Spleen (tissue), 7 donors: Measurements from ENCODE around the gene RAPSN.

Experiments used
- POLR2A ChIP-seq, 3 donors: fragments of 450-650 bp; IDR thresholded peaks; one replicate each; pipeline ENCODE4 v1.5.1; 2017; ENCODE audit warnings: antibody characterized with exemption in 3 of 3, mild to moderate bottlenecking in 1 of 3
- POLR2AphosphoS5 ChIP-seq, 3 donors: sonication (generic); formaldehyde crosslinking; IDR thresholded peaks; one replicate each; pipeline ENCODE4 v1.5.1; 2017; ENCODE audit warnings: antibody characterized with exemption in 3 of 3
- TF ChIP-seq, protein P1 (sequence below), 11 experiments: fragments of 200-600 bp in 7 of 11; fragments of 450-650 bp in 4 of 11; sonication (generic) in 4 of 11; IDR thresholded peaks in 8 of 11; conservative IDR thresholded peaks in 3 of 11; 1 replicate in 7 of 11; 2 replicates in 4 of 11; pipeline versions ENCODE4 v1.4.0 to v1.8.0; 2016 to 2021; ENCODE audit warnings: antibody characterized with exemption in 11 of 11, inconsistent platforms in 4 of 11, mild to moderate bottlenecking in 1 of 11
- donor health status: DM: no; HTN: no; CAD: no; lungs with moderate emphysema.
- donor health status: DM: no; HTN: no; CAD: no.
- donor health status: DM: no; HTN: no; CAD: no.

DNA sequence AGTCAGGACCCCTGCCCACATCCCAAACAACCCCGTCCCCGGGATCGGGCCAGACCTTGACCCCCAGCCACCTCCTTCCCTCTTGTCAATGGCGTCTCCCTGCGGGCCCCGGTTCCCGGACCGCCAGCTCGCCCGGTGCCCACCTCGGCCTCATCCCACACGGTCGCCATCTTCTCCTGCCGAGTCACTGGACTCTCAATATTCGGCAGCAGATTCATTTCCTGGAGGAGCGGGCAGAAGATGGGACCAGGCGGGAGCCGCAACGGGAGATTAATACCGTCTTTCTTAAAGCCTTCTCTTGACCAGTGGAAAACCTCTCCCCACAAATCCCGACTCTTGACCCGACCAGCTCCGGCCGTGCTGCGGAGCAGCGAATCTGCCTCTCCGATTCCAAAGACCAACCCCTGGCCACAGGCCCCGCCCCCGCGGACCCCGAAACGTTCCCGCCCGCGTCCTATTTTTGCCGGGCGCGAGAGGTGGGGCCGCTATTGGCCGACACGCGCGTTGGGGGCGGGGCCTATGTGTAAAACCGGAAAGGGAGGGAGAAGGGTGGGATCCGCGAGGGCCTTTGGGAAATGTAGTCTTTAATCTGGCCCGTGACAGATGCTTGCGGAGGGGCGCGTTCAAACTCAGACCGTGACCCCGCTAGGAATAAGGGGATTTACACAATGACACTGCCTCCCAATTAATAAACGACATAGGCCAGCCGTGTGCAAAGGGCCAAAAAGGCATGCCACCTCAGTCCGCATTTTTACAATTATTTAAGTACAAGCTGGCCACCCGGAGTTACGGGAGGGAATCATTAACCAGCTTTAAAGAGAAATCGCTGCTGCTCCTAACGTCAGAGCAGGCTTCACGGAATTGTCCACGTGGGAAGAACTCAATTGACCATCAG lies 22.6 kb downstream of the RAPSN start, which contains the start of gene PSMC3:
- TF ChIP-seq, protein P1, sequence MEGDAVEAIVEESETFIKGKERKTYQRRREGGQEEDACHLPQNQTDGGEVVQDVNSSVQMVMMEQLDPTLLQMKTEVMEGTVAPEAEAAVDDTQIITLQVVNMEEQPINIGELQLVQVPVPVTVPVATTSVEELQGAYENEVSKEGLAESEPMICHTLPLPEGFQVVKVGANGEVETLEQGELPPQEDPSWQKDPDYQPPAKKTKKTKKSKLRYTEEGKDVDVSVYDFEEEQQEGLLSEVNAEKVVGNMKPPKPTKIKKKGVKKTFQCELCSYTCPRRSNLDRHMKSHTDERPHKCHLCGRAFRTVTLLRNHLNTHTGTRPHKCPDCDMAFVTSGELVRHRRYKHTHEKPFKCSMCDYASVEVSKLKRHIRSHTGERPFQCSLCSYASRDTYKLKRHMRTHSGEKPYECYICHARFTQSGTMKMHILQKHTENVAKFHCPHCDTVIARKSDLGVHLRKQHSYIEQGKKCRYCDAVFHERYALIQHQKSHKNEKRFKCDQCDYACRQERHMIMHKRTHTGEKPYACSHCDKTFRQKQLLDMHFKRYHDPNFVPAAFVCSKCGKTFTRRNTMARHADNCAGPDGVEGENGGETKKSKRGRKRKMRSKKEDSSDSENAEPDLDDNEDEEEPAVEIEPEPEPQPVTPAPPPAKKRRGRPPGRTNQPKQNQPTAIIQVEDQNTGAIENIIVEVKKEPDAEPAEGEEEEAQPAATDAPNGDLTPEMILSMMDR (IDR thresholded peaks at IDR 0.05 in 8 of 11, conservative IDR thresholded peaks at IDR 0.05 in 3 of 11), result peak in 2 of 11 experiments; percentile 9 to 31
- TF ChIP-seq POLR2A (IDR thresholded peaks at IDR 0.05) (peak in 1 of 3 donors; percentile 39), POLR2AphosphoS5 (IDR thresholded peaks at IDR 0.05) (peak; percentile 77 to 92 (median 91))
